Activated CD4-positive, CD25-positive, alpha-beta regulatory T cell (primary cell): ENCODE data around the gene SGCG.
"Not testable (repeated sequence)": the region's sequence is repeated elsewhere in the genome, so short reads cannot be mapped to it uniquely, and the experiment has no call there.

Experiments
- DNase-seq, 4 experiments: peaks; one replicate each; lab custom pipeline; 2025; lab: John Stamatoyannopoulos, UW

Gene SGCG

DNA sequence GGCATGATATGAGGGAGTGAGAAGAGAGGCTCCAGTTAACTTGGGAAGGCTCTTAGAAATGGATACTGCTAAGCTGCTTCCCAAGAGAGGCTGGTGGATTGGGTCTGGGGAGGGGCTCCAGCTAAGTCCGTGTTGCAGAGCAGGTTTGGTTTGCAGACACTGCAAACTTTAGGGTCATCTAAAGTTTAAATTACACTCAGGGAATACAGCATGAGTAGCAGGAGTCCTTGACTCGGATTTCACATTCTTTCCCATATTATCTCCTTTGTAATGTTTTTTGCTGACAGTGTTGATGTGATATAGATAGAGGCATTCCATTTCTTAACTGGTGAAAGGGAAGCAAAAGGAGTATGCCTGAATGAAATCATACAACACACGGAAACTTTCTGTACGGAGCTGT, 31.9 kb downstream of the SGCG start:
- DNase-seq: no peak

DNA sequence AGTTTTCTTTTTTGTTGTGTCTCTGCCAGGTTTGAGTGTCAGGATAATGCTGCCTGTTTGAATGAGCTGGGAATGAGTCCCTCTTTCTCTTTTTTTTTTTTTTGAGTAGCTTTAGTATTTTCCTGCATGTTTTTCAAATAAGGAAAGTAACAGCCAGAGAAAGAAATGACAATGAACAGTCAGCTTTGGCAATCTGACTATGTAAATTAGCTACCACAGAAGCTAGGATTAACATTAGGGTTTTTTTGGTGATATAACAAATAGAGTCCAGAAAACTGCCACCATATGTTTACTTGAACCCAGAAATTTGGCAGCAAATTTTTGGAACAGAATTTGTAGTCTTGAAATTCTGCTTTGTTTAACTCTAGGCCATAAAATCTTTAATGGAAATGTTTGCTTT, 50.5 kb downstream of the SGCG start:
- no peak for DNase-seq

DNA sequence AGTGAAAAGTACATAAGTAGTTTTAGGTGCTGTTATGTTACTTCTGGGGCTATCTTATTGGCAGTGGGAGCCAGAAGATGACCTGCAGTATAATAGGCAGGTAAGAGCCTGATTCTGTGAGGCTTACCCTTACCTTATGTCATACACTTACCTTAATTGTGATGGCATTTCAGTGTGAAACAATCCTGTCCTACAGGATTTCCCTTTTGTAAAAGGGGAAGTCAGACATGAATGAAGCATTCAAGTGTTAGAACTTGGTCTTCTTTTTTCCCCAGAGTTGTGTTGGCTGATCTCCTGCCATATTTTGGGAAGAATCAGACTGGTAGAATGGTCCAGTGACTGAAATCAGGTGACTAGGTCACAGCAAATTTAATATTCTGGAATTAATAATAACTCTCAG, 55.2 kb downstream of the SGCG start:
- no peak for DNase-seq

DNA sequence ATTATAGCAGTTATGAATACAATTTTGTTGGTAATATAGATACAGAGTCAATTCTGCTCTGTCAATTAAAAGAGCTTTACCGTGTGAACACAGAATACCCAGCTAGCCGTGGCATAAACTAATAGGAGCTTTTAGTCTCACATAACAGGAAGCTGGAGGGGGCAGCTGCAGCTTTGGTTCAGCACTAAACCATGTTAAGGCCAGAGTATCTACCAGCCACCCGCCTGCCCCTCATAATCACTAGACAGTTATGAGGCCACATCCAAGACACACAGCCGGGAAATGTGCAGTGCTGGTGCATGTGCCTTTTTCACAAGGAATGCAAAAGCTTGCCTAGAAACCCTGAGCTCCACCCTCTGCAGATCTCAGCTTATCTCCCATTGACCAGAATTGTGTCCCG, 62.3 kb downstream of the SGCG start:
- no peak for DNase-seq

DNA sequence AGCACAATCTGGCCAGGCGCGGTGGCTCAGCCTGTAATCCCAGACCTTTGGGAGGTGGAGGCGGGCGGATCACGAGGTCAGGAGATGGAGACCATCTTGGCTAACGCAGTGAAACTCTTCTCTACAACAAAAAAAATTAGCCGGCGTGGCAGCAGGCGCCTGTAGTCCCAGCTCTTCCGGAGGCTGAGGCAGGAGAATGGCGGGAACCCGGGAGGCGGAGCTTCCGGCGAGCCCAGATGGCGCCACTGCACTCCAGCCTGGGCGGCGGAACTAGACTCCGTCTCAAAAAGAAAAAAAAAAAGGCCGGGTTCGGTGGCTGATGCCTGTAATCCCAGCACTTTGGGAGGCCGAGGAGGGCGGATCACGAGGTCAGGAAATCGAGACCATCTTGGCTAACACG, 67.6 kb downstream of the SGCG start:
- DNase-seq: not testable (repeated sequence)

DNA sequence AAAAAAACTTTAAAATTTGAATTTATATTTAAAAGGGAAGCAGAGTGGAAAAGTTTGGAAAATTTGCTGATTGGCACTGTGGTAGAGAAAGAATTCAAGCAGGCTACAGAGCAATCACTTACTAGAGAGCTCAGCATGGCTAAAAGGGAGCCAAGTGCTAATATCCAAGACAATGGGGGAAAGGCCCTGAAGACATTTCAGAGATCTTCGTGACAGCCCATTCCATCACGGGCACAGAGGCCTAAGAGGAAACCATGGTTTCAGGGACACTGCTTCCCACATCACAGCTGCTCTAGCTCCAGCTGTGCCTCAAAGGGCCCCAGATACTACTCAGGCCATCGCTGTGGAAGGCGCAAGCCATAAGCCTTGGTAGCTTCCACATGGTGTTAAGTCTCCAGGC, 73.7 kb downstream of the SGCG start:
- no peak for DNase-seq

DNA sequence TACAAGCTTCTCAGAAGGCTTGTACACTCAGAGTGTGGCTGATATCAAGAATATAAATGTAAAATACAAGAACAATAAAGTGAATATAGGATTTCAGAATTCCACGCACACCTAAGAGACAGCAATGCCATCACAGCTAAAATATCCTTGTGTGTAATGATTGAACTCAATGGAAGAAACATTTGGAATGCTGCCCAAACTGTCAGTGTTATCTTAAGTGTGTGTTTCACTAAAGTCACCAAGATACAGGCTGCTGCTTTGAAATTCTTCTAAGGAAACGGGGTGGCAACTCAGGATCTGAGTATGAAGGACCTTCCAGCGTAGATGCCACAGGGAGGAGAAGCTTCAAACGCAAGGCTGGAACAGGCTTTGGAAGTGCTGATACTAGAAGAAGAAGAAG, 86.8 kb downstream of the SGCG start:
- DNase-seq: no peak

DNA sequence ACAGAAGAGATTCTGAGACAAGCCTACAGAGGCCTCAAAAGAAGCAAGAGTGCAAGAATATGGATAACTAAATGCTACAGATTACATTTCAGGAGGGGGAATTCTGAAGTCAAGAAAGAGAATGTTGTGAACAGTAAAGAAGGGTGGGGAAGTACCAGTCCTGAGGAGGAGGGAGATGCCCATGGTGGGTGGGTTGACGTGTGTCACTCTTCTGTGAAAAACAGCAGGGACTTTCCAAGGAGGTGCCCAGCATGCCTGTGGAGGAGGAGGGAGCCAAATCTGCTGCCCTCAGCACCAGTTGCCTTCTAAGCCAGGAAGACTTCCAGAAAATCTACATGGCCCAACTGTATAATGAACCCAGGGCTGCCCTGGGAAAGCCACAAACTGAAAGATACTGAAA, 87.7 kb downstream of the SGCG start:
- DNase-seq: no peak

DNA sequence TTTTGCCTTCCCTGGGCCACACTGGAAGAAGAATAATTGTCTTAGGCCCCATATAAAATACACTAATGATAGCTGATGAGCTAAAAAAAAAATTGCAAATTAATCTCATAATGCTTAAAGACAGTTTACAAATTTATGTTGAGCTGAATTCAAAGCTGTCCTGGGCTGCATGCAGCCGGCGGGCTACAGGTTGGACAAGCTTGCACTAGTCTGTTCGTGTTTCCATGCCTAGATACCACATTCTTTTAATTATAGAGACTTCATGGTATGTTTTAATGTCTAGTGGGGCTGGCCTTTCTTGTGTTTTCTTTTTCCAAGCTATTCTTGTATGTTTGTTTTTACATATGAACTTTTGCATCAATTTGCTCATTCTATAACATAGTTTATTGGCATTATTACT, 90.6 kb downstream of the SGCG start:
- no peak for DNase-seq

DNA sequence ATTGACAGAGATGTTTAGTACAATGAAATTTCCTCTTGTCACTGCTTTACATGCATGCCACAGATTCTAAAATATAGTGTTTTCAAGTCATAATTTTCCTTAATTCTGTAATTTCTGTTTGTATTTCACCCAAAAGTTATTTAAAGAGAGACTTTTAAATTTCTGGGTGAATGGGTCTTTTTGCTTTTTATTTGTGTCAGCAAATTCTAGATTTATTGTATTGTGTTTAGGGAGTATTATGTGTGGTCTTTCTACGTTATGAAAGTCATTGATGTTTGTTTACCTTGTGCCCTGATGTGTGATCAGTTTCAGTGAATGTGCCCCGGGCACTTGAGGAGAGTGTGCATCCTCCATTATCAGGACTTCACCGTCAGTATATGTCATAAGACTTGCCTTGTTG, 92.7 kb downstream of the SGCG start:
- no peak for DNase-seq

DNA sequence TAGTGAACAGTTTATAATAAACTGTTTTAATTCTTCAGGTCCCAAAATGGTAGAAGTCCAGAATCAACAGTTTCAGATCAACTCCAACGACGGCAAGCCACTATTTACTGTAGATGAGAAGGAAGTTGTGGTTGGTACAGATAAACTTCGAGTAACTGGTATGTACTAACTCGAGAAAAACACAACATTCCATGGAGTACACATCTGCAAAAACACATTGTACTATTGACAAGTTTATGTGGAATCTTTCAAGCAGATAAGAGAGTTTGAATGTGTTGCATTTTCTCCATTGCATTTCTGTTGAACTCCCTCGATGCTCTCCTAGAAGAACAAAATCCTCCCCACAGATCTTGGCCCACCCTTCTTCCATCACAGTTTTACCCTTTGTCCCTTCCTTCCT, 98.5 kb downstream of the SGCG start:
- DNase-seq: no peak

DNA sequence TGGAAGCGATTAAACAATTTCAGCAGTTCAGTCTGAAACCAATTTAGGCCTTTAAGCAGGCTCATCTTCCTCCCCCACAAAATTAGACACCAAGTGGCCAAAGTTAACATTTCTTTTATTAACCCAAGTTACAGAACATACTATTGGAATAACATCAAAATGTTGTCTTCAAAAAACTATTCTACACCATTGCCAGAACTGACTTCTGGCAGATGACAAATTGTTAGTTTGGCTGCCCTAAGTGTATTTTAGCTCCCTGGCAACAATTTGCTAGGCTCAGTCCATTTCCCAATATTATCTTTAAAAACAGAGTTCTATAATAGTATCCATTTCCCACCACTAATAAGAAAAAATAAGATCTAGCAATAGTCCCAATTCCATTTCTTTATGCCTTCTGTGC, 107.8 kb downstream of the SGCG start:
- DNase-seq: no peak

DNA sequence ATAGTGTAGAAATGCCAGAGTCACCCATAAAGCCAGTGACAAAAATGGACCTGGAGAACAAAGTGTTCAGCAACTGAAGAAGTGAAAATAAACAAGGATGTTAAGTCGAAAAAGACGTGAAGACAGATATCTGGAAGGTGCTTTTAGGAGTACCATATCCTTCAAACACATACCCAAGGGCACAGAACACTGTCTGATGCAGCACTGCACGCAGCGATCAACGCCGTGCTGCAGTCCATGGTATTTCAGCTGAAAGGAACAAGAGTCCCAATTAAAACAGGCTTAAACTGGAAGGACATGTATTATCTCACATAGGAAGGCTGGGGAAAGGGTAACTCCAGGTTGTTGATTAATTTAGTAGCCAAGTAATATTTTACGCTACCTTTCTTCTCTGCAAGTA, 108.2 kb downstream of the SGCG start:
- no peak for DNase-seq

DNA sequence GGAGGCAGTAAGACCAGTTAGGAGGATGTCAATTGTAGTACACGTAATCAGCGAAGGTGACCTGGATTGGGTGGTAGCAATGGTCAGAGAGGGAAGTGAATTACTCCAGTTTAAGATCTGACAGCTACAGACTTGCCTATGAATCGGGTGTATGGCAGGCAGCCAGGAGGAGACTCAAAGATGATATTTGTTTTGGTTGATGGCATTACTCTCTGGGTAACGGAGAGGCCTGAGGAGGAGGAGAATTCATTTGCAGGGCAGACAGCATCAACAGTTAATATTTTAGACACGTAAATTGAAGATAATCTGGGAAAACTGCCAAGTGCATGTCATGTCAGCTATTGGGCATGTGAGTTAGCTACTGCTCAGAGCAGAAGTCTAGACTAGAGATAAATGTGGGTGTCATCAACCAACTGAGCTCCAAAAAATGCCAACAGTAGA, 109.2 kb downstream of the SGCG start:
- no peak for DNase-seq

DNA sequence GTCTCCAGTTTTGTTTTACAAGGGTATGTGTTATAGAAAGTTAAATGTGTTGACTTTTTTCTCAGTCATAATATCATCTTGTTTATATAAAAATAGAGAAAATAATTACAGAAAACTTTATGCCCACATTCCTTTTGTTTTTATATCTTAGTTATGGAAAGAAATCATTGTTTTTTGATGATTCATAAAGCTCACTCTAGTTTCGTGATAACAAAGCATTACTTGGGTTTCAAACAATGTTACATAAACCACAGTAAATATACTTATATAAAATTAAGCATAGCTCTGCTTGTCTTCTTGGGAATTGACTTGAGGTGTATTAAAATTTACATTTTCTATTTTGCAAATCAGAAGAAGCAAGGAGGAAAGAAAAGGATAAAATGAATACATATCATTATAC, 111.8 kb downstream of the SGCG start:
- no peak for DNase-seq

DNA sequence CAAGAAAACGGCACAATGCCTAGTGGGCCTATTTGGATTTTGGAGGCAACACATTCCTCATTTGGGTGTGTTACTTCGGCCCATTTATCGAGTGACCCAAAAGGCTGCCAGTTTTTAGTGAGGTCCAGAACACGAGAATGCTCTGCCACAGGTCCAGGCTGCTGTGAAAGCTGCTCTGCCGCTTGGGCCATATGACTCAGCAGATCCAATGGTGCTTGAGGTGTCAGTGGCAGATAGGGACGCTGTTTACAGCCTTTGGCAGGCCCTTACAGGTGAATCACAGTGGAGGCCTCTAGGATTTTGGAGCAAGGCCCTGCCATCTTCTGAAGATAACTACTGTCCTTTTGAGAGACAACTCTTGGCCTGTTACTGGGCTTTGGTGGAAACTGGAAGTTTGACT, 134.1 kb downstream of the SGCG start:
- DNase-seq: not testable (repeated sequence)

DNA sequence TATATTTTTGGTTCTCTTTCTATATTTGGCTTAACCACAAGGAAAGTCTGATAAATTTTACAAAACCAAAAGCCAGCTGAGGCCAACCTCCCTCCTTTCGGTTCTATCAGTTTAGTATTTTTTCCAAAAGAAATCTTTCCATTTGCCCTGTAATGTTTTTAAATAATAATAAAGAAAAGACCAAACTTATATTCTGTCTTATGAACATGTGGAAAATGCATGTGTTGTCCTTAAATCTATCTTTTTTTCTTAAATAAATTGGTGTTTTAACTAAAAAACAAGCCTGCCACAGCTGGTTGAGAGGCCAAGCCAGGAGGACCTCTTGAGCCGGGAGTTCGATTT, 139.1 kb downstream of the SGCG start:
- no peak for DNase-seq

DNA sequence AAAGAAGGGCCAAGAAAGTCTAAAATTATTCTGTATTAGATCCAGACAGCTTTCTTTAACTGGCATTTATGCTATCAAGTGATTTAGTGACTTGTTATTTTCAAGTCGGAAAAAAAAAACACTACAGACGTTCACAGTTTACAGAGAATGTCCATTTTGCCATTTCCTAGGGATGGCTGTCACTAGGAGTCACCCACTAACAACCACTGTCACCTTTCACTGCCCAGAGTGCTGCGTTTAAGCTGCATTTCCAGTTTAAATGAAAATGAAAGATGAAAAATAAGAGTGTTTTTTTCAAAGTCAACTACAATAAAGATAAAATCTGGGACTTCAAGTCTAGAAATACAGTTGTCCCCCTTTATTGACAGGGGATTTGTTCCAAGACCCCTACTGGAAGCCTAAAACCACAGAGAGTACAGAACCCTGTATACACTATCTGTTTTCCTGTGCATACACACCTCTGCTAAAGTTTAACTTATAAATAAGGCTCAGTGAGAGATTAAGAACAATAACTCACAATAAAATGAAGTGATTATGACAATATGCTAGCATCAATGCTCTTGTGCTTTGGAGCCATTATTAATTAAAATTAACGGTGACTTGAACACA, 140.3 kb downstream of the SGCG start:
- no peak for DNase-seq

DNA sequence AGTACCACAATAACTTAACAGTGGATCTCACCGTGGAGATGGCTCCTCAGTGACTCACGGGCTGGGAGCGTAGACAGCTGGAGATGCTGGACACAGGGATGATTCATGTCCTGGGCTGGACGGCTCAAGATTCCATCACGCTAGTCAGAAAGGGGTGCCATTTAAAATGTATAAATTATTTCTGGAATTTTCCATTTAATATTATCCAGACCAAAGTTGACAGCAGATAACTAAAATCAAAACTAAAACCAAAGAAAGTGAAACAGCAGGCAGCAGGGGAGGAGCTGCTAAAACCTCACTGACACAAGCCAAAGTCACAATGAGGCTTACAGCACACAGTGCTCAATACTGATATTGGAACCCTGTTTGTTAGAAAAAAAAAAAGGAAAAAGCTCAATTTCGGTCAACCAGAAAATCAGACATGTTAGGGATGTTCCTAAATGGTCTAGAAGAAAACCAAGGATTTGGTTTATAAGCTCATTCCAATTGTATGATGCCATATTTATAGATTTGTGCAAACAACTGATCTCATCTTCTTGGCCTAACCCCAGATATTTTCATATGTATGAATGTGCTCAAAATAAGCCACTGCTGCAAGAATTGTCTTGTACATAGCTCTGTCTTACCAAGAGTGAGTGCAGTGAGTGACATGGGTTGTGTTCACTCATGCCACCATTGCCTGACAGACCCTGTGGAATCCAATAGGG, 140.9 kb downstream of the SGCG start:
- DNase-seq: no peak

DNA sequence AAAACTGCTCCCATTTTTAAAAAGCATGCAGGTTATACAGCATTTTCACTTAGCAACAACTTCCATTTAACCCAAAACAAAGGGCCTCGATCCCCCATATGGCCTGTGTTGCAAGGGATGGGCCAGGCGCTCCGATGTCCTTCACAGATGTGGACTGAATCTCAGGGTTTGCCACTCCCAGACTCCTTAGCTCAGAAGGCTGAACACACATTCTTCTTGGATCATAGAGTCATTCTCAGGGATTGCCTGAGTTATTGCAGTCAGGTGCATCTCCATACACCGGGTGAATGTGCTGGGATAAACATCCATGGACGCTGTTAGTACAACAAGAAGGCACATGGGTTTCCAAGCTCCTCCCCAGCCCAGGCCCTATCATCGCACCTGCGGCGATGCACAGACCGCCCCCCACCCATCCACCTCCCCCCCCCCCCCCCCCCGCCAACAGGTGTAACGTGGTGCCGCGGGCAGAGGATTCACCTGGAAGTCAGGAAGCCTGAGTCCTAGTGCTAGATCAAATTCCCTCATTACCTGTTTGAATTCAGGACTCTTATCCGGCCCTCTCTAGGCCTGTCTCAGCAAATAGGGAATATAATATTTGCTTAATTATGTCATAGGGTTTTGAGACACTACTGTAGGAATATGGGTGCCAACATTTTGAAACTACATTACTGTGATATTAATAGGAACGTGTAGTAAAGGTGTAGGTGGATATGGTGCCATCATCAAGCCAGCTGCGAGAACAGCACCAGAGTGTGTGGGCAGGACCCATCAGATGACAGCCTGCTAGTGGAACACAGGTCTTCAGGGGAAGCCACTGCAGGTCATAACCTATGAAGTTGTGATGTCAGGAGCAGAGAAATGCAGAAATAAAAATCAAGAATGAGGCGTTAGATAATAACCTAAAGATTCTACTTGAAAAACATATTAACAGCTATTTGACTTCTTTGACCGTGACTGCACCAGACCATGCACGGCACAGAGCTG, 141.9 kb downstream of the SGCG start:
- no peak for DNase-seq

DNA sequence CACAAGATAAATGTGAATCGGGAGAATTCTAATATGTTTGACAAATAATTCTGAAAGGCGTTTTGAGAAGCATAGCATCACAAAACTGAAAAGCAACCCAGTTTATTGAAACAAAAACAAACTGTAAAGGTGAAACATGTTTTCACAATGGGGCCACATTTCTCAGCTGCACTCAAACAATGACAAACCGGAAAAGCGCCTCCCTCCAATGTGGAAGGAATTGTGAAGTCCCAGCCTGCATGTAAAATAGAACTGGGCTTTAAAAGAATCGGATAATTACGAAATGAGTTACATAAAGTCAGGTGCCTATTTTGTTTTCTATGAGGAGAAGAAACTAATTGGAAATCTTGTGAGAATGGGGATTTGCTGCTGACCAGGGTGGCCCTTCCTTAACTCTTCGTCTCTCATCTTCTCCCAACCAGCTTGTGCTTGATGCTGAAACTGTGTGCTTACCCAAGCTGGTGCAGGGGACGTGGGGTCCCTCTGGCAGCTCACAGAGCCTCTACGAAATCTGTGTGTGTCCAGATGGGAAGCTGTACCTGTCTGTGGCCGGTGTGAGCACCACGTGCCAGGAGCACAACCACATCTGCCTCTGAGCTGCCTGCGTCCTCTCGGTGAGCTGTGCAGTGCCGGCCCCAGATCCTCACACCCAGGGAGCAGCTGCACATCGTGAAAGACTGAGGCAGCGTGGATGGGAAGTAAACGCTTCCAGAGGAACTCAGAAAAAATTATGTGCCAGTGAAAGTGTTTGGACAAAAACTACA, 143.3 kb downstream of the SGCG start:
- no peak for DNase-seq

DNA sequence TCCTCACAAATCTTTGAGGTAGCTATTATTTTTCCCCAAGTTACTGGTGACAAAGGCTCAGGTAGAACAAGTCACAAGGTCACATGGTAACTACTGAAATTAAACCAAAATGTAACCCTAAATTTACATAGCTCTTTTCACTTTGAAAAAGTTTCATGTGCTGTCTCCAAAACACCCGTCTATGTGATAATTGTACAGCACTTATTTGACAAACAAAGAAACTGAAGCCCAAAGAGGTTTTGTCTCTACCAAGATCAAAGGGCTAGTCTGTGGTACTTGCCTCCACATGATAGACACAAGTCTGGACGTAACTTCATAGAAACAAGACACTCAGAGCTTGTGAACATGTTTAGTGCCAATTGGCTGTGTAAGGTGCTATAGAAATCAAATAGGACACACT, 144.4 kb downstream of the SGCG start:
- no peak for DNase-seq
